HEK293 (cell line): ENCODE results near the gene SMIM27.

Experiments used
- CTCF ChIA-PET: fragments of 350-600 bp; formaldehyde crosslinking; extraction: SDS; loops from one replicate; lab custom pipeline; 2021; ENCODE audit warnings: antibody characterized with exemption; lab: Yijun Ruan, JAX
- POLR2A ChIA-PET: fragments of 300-600 bp; formaldehyde crosslinking; extraction: SDS; loops from one replicate; lab custom pipeline; 2020; ENCODE audit warnings: antibody characterized with exemption, inconsistent platforms; lab: Yijun Ruan, JAX
- H3K27ac ChIP-seq: fragments of 200-500 bp; sonication (Bioruptor generic); 2 replicates; pipeline ENCODE4 v1.5.1; 2014; ENCODE audit warnings: low read depth, low read length, control low read depth, inconsistent platforms; ENCODE audit errors: extremely low read depth
- H3K36me3 ChIP-seq, 2 experiments: fragments of 200-500 bp in 1 of 2; sonication (Bioruptor generic) in 1 of 2; 1 replicate in 1 of 2; 2 replicates in 1 of 2; pipeline ENCODE4 v1.5.1; 2014 to 2017; ENCODE audit warnings: inconsistent platforms in 2 of 2, low read length in 2 of 2; ENCODE audit not compliant: control insufficient read depth in 2 of 2, insufficient read depth in 1 of 2
- H3K4me1 ChIP-seq: fragments of 200-500 bp; sonication (Bioruptor generic); 2 replicates; pipeline ENCODE4 v1.5.1; 2014; ENCODE audit warnings: mild to moderate bottlenecking, low read length, inconsistent platforms; ENCODE audit not compliant: control insufficient read depth, insufficient read depth
- H3K4me3 ChIP-seq: 2 replicates; pipeline ENCODE4 v1.5.1; 2011; ENCODE audit warnings: low read depth, mild to moderate bottlenecking, control low read depth, low read length, moderate library complexity
- H3K9me3 ChIP-seq: fragments of 200-500 bp; sonication (Bioruptor generic); 2 replicates; pipeline ENCODE4 v1.5.1; 2014; ENCODE audit warnings: low read depth, low read length, inconsistent platforms; ENCODE audit not compliant: control insufficient read depth, insufficient read depth
- HOXC10 ChIP-seq: sonication (generic); formaldehyde crosslinking; IDR thresholded peaks from 2 replicates; pipeline ENCODE4 v1.8.1; 2023; ENCODE audit warnings: mild to moderate bottlenecking, missing genetic modification reagents
- PRDM1 ChIP-seq: fragments of 450-650 bp; formaldehyde crosslinking; IDR thresholded peaks from 2 replicates; pipeline ENCODE4; 2016; ENCODE audit warnings: missing biosample characterization, missing genetic modification characterization
- SP3 ChIP-seq: fragments of 450-650 bp; formaldehyde crosslinking; IDR thresholded peaks from 2 replicates; pipeline ENCODE4 v1.5.1; 2016; ENCODE audit warnings: missing biosample characterization, missing genetic modification characterization
- ZBTB17 ChIP-seq: fragments of 450-650 bp; formaldehyde crosslinking; IDR thresholded peaks from 2 replicates; pipeline ENCODE4 v1.5.1; 2016; ENCODE audit warnings: missing biosample characterization, missing genetic modification characterization
- ZFP3 ChIP-seq: fragments of 450-650 bp; formaldehyde crosslinking; IDR thresholded peaks from 2 replicates; pipeline ENCODE4 v1.5.1; 2016; ENCODE audit warnings: low read depth, missing biosample characterization, missing genetic modification characterization
- ZNF112 ChIP-seq: fragments of 450-650 bp; formaldehyde crosslinking; IDR thresholded peaks from 2 replicates; pipeline ENCODE4 v1.5.0; 2017; ENCODE audit warnings: missing biosample characterization, missing genetic modification characterization
- ZNF155 ChIP-seq: fragments of 450-650 bp; formaldehyde crosslinking; IDR thresholded peaks from 2 replicates; pipeline ENCODE4 v1.5.1; 2016; ENCODE audit warnings: missing biosample characterization, missing genetic modification characterization
- ZNF184 ChIP-seq: fragments of 450-650 bp; IDR thresholded peaks from 2 replicates; pipeline ENCODE4 v1.5.1; 2018; ENCODE audit warnings: missing biosample characterization, mild to moderate bottlenecking, missing genetic modification characterization
- ZNF2 ChIP-seq: fragments of 450-650 bp; formaldehyde crosslinking; IDR thresholded peaks from 2 replicates; pipeline ENCODE4 v1.5.1; 2016; ENCODE audit warnings: missing biosample characterization, missing genetic modification characterization
- ZNF202 ChIP-seq: fragments of 450-650 bp; formaldehyde crosslinking; IDR thresholded peaks from 2 replicates; pipeline ENCODE4 v1.5.1; 2016; ENCODE audit warnings: missing biosample characterization, missing genetic modification characterization, borderline replicate concordance
- ZNF211 ChIP-seq: fragments of 450-650 bp; formaldehyde crosslinking; IDR thresholded peaks from 2 replicates; pipeline ENCODE4 v1.5.1; 2016; ENCODE audit warnings: low read depth, missing biosample characterization, missing genetic modification characterization
- ZNF23 ChIP-seq: fragments of 450-650 bp; formaldehyde crosslinking; IDR thresholded peaks from 2 replicates; pipeline ENCODE4 v1.5.1; 2016; ENCODE audit warnings: missing biosample characterization, missing genetic modification characterization, borderline replicate concordance
- ZNF239 ChIP-seq: fragments of 450-650 bp; formaldehyde crosslinking; IDR thresholded peaks from 2 replicates; pipeline ENCODE4 v1.5.1; 2016; ENCODE audit warnings: missing biosample characterization, missing genetic modification characterization
- ZNF292 ChIP-seq: fragments of 450-650 bp; formaldehyde crosslinking; IDR thresholded peaks from 2 replicates; pipeline ENCODE4 v1.5.1; 2016; ENCODE audit warnings: low read depth, missing biosample characterization, missing genetic modification characterization, borderline replicate concordance
- ZNF350 ChIP-seq: fragments of 450-650 bp; formaldehyde crosslinking; IDR thresholded peaks from 2 replicates; pipeline ENCODE4 v1.5.0; 2017; ENCODE audit warnings: missing biosample characterization, mild to moderate bottlenecking, missing genetic modification characterization
- ZNF394 ChIP-seq: fragments of 450-650 bp; formaldehyde crosslinking; IDR thresholded peaks from 2 replicates; pipeline ENCODE4 v1.5.1; 2016; ENCODE audit warnings: missing biosample characterization, missing genetic modification characterization, mild to moderate bottlenecking, moderate library complexity, borderline replicate concordance
- ZNF510 ChIP-seq: fragments of 450-650 bp; formaldehyde crosslinking; IDR thresholded peaks from 2 replicates; pipeline ENCODE4 v1.5.1; 2018; ENCODE audit warnings: mild to moderate bottlenecking, missing genetic modification characterization, missing biosample characterization; ENCODE audit not compliant: insufficient replicate concordance
- ZNF626 ChIP-seq: fragments of 450-650 bp; sonication (Bioruptor Pico); formaldehyde crosslinking; IDR thresholded peaks from 2 replicates; pipeline ENCODE4 v1.5.1; 2018; ENCODE audit warnings: missing biosample characterization, missing genetic modification characterization, inconsistent platforms
- ZNF747 ChIP-seq: fragments of 450-650 bp; formaldehyde crosslinking; IDR thresholded peaks from 2 replicates; pipeline ENCODE4 v1.5.1; 2016; ENCODE audit warnings: missing biosample characterization, missing genetic modification characterization
- ZNF837 ChIP-seq: fragments of 450-650 bp; formaldehyde crosslinking; IDR thresholded peaks from 2 replicates; pipeline ENCODE4 v1.5.1; 2016; ENCODE audit warnings: missing biosample characterization, missing genetic modification characterization
- TF ChIP-seq, protein P1 (sequence below): fragments of 450-650 bp; formaldehyde crosslinking; IDR thresholded peaks from 2 replicates; pipeline ENCODE4 v1.5.1; 2016; ENCODE audit warnings: missing biosample characterization, missing genetic modification characterization, low read depth
- TF ChIP-seq, protein P2 (sequence below): fragments of 450-650 bp; formaldehyde crosslinking; IDR thresholded peaks from 2 replicates; pipeline ENCODE4 v1.5.1; 2016; ENCODE audit warnings: missing biosample characterization, missing genetic modification characterization

SMIM27 gene

DNA sequence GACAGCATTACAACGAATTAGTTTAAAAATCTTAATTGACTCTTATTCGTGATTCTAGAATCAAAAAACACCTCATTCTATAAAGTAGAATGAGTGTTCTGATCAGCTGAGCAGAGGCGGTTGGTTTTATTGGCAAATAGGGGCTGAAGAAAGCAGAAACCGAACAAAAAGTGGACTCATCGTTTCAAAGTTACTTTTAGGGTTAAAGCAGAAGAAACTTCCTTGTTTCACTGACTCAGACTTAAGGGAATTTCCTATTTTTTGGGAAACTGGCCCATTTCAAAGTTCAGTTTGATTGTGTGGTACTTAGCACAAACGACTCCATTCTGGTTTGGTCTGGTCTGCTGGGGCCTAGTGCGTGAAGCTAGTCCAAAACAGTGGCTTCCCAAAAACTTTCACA, 21.7 kb downstream of the SMIM27 start:
- peaks cover 0 to 14% of the 10 kb centered on the region in 2 experiments; a peak in 2 of 3 replicates for H3K36me3 ChIP-seq
- POLR2A ChIA-PET = interaction anchor here (2.3 kb wide), 1 partner anchor 10 kb away, joined by 11 read pairs; no protein-coding TSS in a partner anchor

DNA sequence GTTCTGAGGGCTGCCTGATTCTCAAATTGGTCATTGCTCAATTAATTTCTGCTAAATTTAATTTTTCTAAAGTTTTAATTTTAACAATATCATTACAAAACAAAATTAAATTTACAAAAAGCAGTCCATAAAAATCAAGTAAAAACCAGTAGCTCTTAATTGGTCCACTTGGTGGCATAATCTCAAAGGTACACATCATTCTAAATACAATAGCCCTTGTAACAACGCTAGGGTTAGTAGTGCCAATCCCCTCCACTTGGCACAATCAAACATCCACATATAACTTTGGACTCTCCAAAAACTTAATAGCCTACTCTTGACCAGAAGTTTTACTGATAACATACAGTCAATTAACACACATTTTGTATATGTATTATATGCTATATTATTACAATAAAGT, 22.7 kb downstream of the SMIM27 start:
- Histone ChIP-seq H3K36me3 (peaks cover 0 to 6% of the 10 kb centered on the region in 2 experiments; a peak in 1 of 3 replicates), H3K27ac (no peak overlapping the region), H3K4me3 (no peak overlapping the region), H3K4me1 (peaks cover 4% of the 10 kb centered on the region; the same call in 1 of the 2 replicates), H3K9me3 (no peaks in the 10 kb centered on the region)
- ChIA-PET CTCF (interaction anchor here (0.8 to 4.0 kb wide), 8 partner anchors 14 to 394 kb away, joined by 3 to 122 read pairs (median 4); partner anchors contain the start of gene RIGI), POLR2A (interaction anchor here (0.6 to 0.7 kb wide), 2 partner anchors 191 to 196 kb away, joined by 4 to 5 read pairs; partner anchors contain the start of gene ACO1)
- TF ChIP-seq, protein P1, sequence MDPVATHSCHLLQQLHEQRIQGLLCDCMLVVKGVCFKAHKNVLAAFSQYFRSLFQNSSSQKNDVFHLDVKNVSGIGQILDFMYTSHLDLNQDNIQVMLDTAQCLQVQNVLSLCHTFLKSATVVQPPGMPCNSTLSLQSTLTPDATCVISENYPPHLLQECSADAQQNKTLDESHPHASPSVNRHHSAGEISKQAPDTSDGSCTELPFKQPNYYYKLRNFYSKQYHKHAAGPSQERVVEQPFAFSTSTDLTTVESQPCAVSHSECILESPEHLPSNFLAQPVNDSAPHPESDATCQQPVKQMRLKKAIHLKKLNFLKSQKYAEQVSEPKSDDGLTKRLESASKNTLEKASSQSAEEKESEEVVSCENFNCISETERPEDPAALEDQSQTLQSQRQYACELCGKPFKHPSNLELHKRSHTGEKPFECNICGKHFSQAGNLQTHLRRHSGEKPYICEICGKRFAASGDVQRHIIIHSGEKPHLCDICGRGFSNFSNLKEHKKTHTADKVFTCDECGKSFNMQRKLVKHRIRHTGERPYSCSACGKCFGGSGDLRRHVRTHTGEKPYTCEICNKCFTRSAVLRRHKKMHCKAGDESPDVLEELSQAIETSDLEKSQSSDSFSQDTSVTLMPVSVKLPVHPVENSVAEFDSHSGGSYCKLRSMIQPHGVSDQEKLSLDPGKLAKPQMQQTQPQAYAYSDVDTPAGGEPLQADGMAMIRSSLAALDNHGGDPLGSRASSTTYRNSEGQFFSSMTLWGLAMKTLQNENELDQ (tag by site-specific recombination) = no peak
- TF ChIP-seq ZNF155 (tag by site-specific recombination) (no peak), PRDM1 (tag by site-specific recombination) (no peak), ZFP3 (tag by site-specific recombination) (no peak), ZNF292 (tag by site-specific recombination) (no peak), ZNF394 (tag by site-specific recombination) (no peak), ZBTB17 (tag by site-specific recombination) (no peak), ZNF23 (tag by site-specific recombination) (no peak), ZNF350 (no peak), HOXC10 (CRISPR knock-in tag) (no peak), ZNF837 (tag by site-specific recombination) (no peak), SP3 (tag by site-specific recombination) (no peak)
- TF ChIP-seq, protein P2, sequence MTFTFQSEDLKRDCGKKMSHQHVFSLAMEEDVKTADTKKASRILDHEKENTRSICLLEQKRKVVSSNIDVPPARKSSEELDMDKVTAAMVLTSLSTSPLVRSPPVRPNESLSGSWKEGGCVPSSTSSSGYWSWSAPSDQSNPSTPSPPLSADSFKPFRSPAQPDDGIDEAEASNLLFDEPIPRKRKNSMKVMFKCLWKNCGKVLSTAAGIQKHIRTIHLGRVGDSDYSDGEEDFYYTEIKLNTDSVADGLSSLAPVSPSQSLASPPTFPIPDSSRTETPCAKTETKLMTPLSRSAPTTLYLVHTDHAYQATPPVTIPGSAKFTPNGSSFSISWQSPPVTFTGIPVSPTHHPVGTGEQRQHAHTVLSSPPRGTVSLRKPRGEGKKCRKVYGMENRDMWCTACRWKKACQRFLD (tag by site-specific recombination) = no peak

More for the DNA sequence above, 21.7 kb downstream of the SMIM27 start:
- no peak overlapping the region for H3K27ac ChIP-seq
- CTCF ChIA-PET = interaction anchor here (0.7 to 4.0 kb wide), 8 partner anchors 10 to 652 kb away, joined by 3 to 122 read pairs (median 8); partner anchors contain the start of gene RIGI
- no peaks in the 10 kb centered on the region for H3K9me3 ChIP-seq
- H3K4me3 ChIP-seq = no peak overlapping the region
- TF ChIP-seq ZNF239 (tag by site-specific recombination) (no peak), ZNF202 (tag by site-specific recombination) (no peak), ZNF211 (tag by site-specific recombination) (no peak), ZNF510 (no peak), ZNF112 (tag by site-specific recombination) (no peak), ZNF626 (tag by site-specific recombination) (no peak), ZNF2 (tag by site-specific recombination) (no peak), ZNF747 (tag by site-specific recombination) (no peak), ZNF184 (tag by site-specific recombination) (no peak)
- peaks cover 4% of the 10 kb centered on the region; the same call in 1 of the 2 replicates for H3K4me1 ChIP-seq
